ENCODE results near the gene NKTR. TPM values are rescaled to one million over a fixed set of nuclear protein-coding genes. Genes with fewer than 3 reads are reported as not detected.

NKTR gene
- total and polyA plus RNA-seq, 2 experiments from 2014 or later = 36.8 to 74.3 TPM

- no peaks in the 10 kb centered on the region for H3K9me3 ChIP-seq (ENCODE audit: low read depth)
- H3K27ac ChIP-seq = no peak overlapping the region
- DNase-seq (ENCODE audit: low spot score) = no peak
- no peak overlapping the region for H3K4me2 ChIP-seq
- H2AFZ ChIP-seq = no peak overlapping the region
- 94% methylated on average over 6 of the region's 6 CpGs for WGBS (ENCODE audit: low lambda C conversion rate, missing lambda C conversion rate)
- peaks cover 4% of the 10 kb centered on the region for H3K36me3 ChIP-seq (replicated peaks; ENCODE audit: insufficient read depth, low read depth)
- no peaks in the 10 kb centered on the region for H3K9me2 ChIP-seq (replicated peaks; ENCODE audit: insufficient read depth)
- TF ChIP-seq EZH2 (IDR thresholded peaks at IDR 0.05; ENCODE audit: borderline replicate concordance) = no peak
- H4K20me1 ChIP-seq (ENCODE audit: insufficient read depth, poor library complexity, severe bottlenecking) = no peaks in the 10 kb centered on the region
- H3K4me3 ChIP-seq = no peak overlapping the region
- H3K79me2 ChIP-seq = peaks cover 15% of the 10 kb centered on the region
- no peaks in the 10 kb centered on the region for H3K27me3 ChIP-seq
- no peaks in the 10 kb centered on the region for H3K4me1 ChIP-seq (ENCODE audit: insufficient read depth)
Measured at GRCh38 chr3:42638339-42638842, 37.9 kb downstream of the NKTR start.

- H3K27me3 ChIP-seq = no peaks in the 10 kb centered on the region
- H3K4me1 ChIP-seq (ENCODE audit: insufficient read depth) = no peaks in the 10 kb centered on the region
- no peaks in the 10 kb centered on the region for H3K9me2 ChIP-seq (replicated peaks; ENCODE audit: insufficient read depth)
- H2AFZ ChIP-seq = no peak overlapping the region
- H3K4me2 ChIP-seq = no peak overlapping the region
- H3K9me3 ChIP-seq (ENCODE audit: low read depth) = no peaks in the 10 kb centered on the region
- peaks cover 15% of the 10 kb centered on the region for H3K79me2 ChIP-seq
- WGBS (ENCODE audit: low lambda C conversion rate, missing lambda C conversion rate) = 95% methylated on average over 6 of the region's 6 CpGs
- no peak overlapping the region for H3K4me3 ChIP-seq
- H3K27ac ChIP-seq = no peak overlapping the region
- no peaks in the 10 kb centered on the region for H4K20me1 ChIP-seq (ENCODE audit: insufficient read depth, poor library complexity, severe bottlenecking)
- no peak for DNase-seq (ENCODE audit: low spot score)
- TF ChIP-seq, protein P1, sequence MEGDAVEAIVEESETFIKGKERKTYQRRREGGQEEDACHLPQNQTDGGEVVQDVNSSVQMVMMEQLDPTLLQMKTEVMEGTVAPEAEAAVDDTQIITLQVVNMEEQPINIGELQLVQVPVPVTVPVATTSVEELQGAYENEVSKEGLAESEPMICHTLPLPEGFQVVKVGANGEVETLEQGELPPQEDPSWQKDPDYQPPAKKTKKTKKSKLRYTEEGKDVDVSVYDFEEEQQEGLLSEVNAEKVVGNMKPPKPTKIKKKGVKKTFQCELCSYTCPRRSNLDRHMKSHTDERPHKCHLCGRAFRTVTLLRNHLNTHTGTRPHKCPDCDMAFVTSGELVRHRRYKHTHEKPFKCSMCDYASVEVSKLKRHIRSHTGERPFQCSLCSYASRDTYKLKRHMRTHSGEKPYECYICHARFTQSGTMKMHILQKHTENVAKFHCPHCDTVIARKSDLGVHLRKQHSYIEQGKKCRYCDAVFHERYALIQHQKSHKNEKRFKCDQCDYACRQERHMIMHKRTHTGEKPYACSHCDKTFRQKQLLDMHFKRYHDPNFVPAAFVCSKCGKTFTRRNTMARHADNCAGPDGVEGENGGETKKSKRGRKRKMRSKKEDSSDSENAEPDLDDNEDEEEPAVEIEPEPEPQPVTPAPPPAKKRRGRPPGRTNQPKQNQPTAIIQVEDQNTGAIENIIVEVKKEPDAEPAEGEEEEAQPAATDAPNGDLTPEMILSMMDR (IDR thresholded peaks at IDR 0.05; ENCODE audit: poor library complexity) = no peak
- TF ChIP-seq EZH2phosphoT487 (IDR thresholded peaks at IDR 0.05; ENCODE audit: low read depth, severe bottlenecking, unreplicated experiment) = no peak
- TF ChIP-seq EZH2 (IDR thresholded peaks at IDR 0.05; ENCODE audit: borderline replicate concordance) = no peak
- peaks cover 4% of the 10 kb centered on the region for H3K36me3 ChIP-seq (replicated peaks; ENCODE audit: insufficient read depth, low read depth)
Measured at GRCh38 chr3:42639192-42639591, 38.7 kb downstream of the NKTR start.

- Histone ChIP-seq H3K27me3 (no peaks in the 10 kb centered on the region), H3K4me3 (no peak overlapping the region), H3K9me2 (replicated peaks; ENCODE audit: insufficient read depth) (no peaks in the 10 kb centered on the region), H3K9me3 (ENCODE audit: low read depth) (no peaks in the 10 kb centered on the region), H4K20me1 (ENCODE audit: insufficient read depth, poor library complexity, severe bottlenecking) (no peaks in the 10 kb centered on the region), H3K4me2 (no peak overlapping the region), H3K4me1 (ENCODE audit: insufficient read depth) (no peaks in the 10 kb centered on the region), H3K27ac (no peak overlapping the region), H3K79me2 (peaks cover 15% of the 10 kb centered on the region), H2AFZ (no peak overlapping the region), H3K36me3 (replicated peaks; ENCODE audit: insufficient read depth, low read depth) (peaks cover 4% of the 10 kb centered on the region)
- DNase-seq (ENCODE audit: low spot score) = no peak
- TF ChIP-seq EZH2phosphoT487 (IDR thresholded peaks at IDR 0.05; ENCODE audit: low read depth, severe bottlenecking, unreplicated experiment) = no peak
- TF ChIP-seq, protein P1 (IDR thresholded peaks at IDR 0.05; ENCODE audit: poor library complexity) = no peak
Measured at GRCh38 chr3:42640129-42640528, 39.6 kb downstream of the NKTR start.

DNA sequence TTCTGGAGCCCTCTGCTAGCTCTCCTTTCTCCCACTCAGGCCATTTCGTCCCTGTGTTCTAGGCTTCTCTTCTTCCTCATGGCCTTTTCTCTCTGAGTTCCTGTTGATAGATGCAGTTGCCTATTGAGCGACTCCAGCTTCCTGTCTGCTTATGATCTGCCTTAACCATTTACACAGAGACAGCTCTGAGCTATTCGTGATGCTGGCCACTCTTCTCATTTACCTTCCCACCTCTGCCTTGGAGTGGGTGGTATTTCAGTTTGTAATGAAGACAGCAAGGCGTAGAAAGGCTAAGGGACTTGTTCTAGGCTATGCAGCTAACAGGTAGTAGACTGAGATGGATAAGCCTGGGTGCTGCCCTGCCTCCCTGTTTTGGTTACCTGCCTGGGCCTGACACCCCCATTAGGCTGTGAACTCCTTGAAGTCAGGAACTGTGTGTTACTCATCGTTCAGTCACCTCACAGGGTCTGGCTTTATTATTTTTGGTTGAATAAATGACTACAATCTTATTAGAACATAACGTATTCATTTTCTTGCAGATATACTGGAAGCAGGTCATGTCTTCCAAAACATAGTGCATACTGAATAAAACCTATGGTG is 40.4 kb downstream of the NKTR start:
- no peak overlapping the region for H3K4me3 ChIP-seq
- no peak overlapping the region for H3K4me2 ChIP-seq
- DNase-seq (ENCODE audit: low spot score) = no peak
- WGBS (ENCODE audit: low lambda C conversion rate, missing lambda C conversion rate) = 89% methylated on average over 6 of the region's 6 CpGs
- no peaks in the 10 kb centered on the region for H3K4me1 ChIP-seq (ENCODE audit: insufficient read depth)
- H3K9me3 ChIP-seq (ENCODE audit: low read depth) = no peaks in the 10 kb centered on the region
- H2AFZ ChIP-seq = no peak overlapping the region
- TF ChIP-seq, protein P1 (IDR thresholded peaks at IDR 0.05; ENCODE audit: poor library complexity) = no peak
- no peak for TF ChIP-seq EZH2 (IDR thresholded peaks at IDR 0.05; ENCODE audit: borderline replicate concordance)
- no peak for TF ChIP-seq EZH2phosphoT487 (IDR thresholded peaks at IDR 0.05; ENCODE audit: low read depth, severe bottlenecking, unreplicated experiment)
- H3K36me3 ChIP-seq (replicated peaks; ENCODE audit: insufficient read depth, low read depth) = peaks cover 4% of the 10 kb centered on the region
- H4K20me1 ChIP-seq (ENCODE audit: insufficient read depth, poor library complexity, severe bottlenecking) = no peaks in the 10 kb centered on the region
- H3K27ac ChIP-seq = no peak overlapping the region
- no peaks in the 10 kb centered on the region for H3K27me3 ChIP-seq
- H3K9me2 ChIP-seq (replicated peaks; ENCODE audit: insufficient read depth) = no peaks in the 10 kb centered on the region
- peaks cover 15% of the 10 kb centered on the region for H3K79me2 ChIP-seq
